Endothelial cell of umbilical vein (primary cell): ENCODE measurements around the gene SUCLG1. TPM values are rescaled to one million over a fixed set of nuclear protein-coding genes. Genes with fewer than 3 reads are reported as not detected.

ENCODE experiments used
- BruUV-seq: library from RNA; stranded (reverse); fragments of 400-500 nt; replicated peaks from 2 replicates; lab custom pipeline; 2021; lab: Mats Ljungman, UMichigan
- CTCF ChIA-PET: fragments of 300-600, 350-600 bp; sonication (Branson Sonifier 250); formaldehyde crosslinking; loops from one replicate; lab custom pipeline; 2021; ENCODE audit warnings: antibody characterized with exemption, inconsistent platforms; lab: Charles Lee
- POLR2A ChIA-PET: fragments of 300-600, 350-600 bp; sonication (Branson Sonifier 250); formaldehyde crosslinking; loops from one replicate; lab custom pipeline; 2021; ENCODE audit warnings: antibody characterized with exemption, inconsistent platforms; lab: Charles Lee
- DNase-seq: peaks from one replicate; pipeline ENCODE4 v3.0.0-alpha.2; 2011; ENCODE audit warnings: low read depth, low spot score
- FAIRE-seq: peaks from 2 replicates; lab custom pipeline; 2011; peaks lifted over from hg19 to GRCh38; lab: Jason Lieb, UNC
- H2AFZ ChIP-seq: 2 replicates; pipeline ENCODE4 v1.6.0; 2012; ENCODE audit warnings: low read depth, low read length, control low read depth, inconsistent platforms
- H3K27ac ChIP-seq: 2 replicates; pipeline ENCODE4 v1.5.1; 2011; ENCODE audit warnings: low read depth, mild to moderate bottlenecking, control low read depth, low read length, moderate library complexity; ENCODE audit not compliant: insufficient read depth
- H3K27me3 ChIP-seq, 2 experiments: 2 replicates each; pipeline versions ENCODE4 v1.6.0 to v1.6.1; 2011; ENCODE audit warnings: low read length in 2 of 2, mixed read lengths in 1 of 2; ENCODE audit not compliant: control insufficient read depth in 2 of 2, insufficient read depth in 2 of 2
- H3K36me3 ChIP-seq, 2 experiments: 2 replicates in 1 of 2; 3 replicates in 1 of 2; pipeline ENCODE4 v1.5.1; 2011; ENCODE audit warnings: low read length in 2 of 2, mild to moderate bottlenecking in 1 of 2, moderate library complexity in 1 of 2; ENCODE audit not compliant: control insufficient read depth in 2 of 2, insufficient read depth in 2 of 2; ENCODE audit errors: extremely low read depth in 1 of 2
- H3K4me1 ChIP-seq: 3 replicates; pipeline ENCODE4 v1.5.1; 2011; ENCODE audit warnings: mild to moderate bottlenecking, low read length; ENCODE audit not compliant: control insufficient read depth, insufficient read depth; ENCODE audit errors: extremely low read depth
- H3K4me2 ChIP-seq: 2 replicates; pipeline ENCODE4 v1.6.1; 2011; ENCODE audit warnings: low read length, control low read depth, mixed read lengths; ENCODE audit not compliant: insufficient read depth
- H3K4me3 ChIP-seq, 3 experiments: fragments of 200-600 bp in 1 of 3; sonication (generic), shearing (Covaris generic) in 1 of 3; replicated peaks in 1 of 3; 2 replicates each; pipeline ENCODE4 v1.5.1; 2011 to 2016; ENCODE audit warnings: control low read depth in 3 of 3, low read length in 3 of 3, mild to moderate bottlenecking in 2 of 3, inconsistent platforms in 1 of 3, low read depth in 1 of 3, moderate library complexity in 1 of 3; ENCODE audit not compliant: insufficient read depth in 1 of 3
- H3K79me2 ChIP-seq: 2 replicates; pipeline ENCODE4 v1.6.0; 2012; ENCODE audit warnings: low read length, inconsistent platforms; ENCODE audit not compliant: control insufficient read depth, insufficient read depth
- H3K9ac ChIP-seq: replicated peaks from 2 replicates; pipeline ENCODE3; 2011; ENCODE audit warnings: low read length, control low read depth; ENCODE audit not compliant: insufficient read depth; ENCODE audit errors: extremely low read depth
- H3K9me1 ChIP-seq: replicated peaks from 3 replicates; pipeline ENCODE4 v1.6.0; 2011; ENCODE audit warnings: mild to moderate bottlenecking, low read length; ENCODE audit not compliant: control insufficient read depth, insufficient read depth; ENCODE audit errors: extremely low read depth
- H3K9me3 ChIP-seq: replicated peaks from 2 replicates; pipeline ENCODE4 v1.5.1; 2012; ENCODE audit warnings: low read length, inconsistent platforms; ENCODE audit not compliant: control insufficient read depth, insufficient read depth
- H4K20me1 ChIP-seq: replicated peaks from 2 replicates; pipeline ENCODE3; 2011; ENCODE audit warnings: mild to moderate bottlenecking, low read length; ENCODE audit not compliant: control insufficient read depth, insufficient read depth; ENCODE audit errors: extremely low read depth
- CTCF ChIP-seq, 2 donors: IDR thresholded peaks; 1 replicate in 1 of 2; 2 replicates in 1 of 2; pipeline ENCODE4 v1.5.1; 2011; ENCODE audit warnings: low read length in 2 of 2, mild to moderate bottlenecking in 2 of 2, moderate library complexity in 2 of 2, control low read depth in 1 of 2, inconsistent platforms in 1 of 2, low read depth in 1 of 2; ENCODE audit not compliant: insufficient read depth in 1 of 2; ENCODE audit errors: extremely low read depth in 1 of 2
- EZH2 ChIP-seq: IDR thresholded peaks from 2 replicates; pipeline ENCODE4 v1.6.1; 2012; ENCODE audit warnings: borderline replicate concordance, low read depth, mild to moderate bottlenecking, moderate library complexity, low read length, inconsistent platforms; ENCODE audit not compliant: severe bottlenecking
- GATA2 ChIP-seq: IDR thresholded peaks from 2 replicates; pipeline ENCODE4 v1.7.0; 2011; ENCODE audit warnings: low read depth, mild to moderate bottlenecking, moderate library complexity, mixed read lengths, low read length; ENCODE audit not compliant: insufficient read length, insufficient read depth
- JUN ChIP-seq: IDR thresholded peaks from 2 replicates; pipeline ENCODE4 v1.6.1; 2011; ENCODE audit warnings: borderline replicate concordance, low read depth; ENCODE audit not compliant: insufficient read length, insufficient read depth
- POLR2A ChIP-seq: IDR thresholded peaks from 2 replicates; pipeline ENCODE4 v1.6.1; 2012; ENCODE audit warnings: low read depth, mild to moderate bottlenecking, control low read depth, low read length
- dilution Hi-C: fragments of 300-500 bp; cut with MboI; formaldehyde crosslinking; loops from one replicate; pipeline ENCODE4 v1.15.0; 2019; ENCODE audit warnings: low sequenced_read_pairs; ENCODE audit not compliant: extremely low pct_ligation_motif_present
- intact Hi-C: fragments of 100-400 bp; cut with micrococcal nuclease; formaldehyde crosslinking; loops from one replicate; pipeline ENCODE4 v1.10.0; 2022
- polyA plus RNA-seq, 4 experiments: library from polyadenylated mRNA; depleted of rRNA in 3 of 4; stranded (reverse) in 3 of 4; unstranded in 1 of 4; fragments of >200 nt; gene quantifications; 2 replicates each; pipeline versions ENCODE4 v1.2.1 to v1.2.3, GENCODE V29; 2011 to 2012; ENCODE audit warnings: missing spikeins in 1 of 4
- total RNA-seq: library from RNA; stranded (reverse); gene quantifications from 2 replicates; pipeline ENCODE4 v1.2.3, GENCODE V29; 2021
- TF ChIP-seq, protein P1 (sequence below): IDR thresholded peaks from 2 replicates; pipeline ENCODE4 v1.6.1; 2011; ENCODE audit not compliant: insufficient read depth, insufficient read length

Gene SUCLG1
- total and polyA plus RNA-seq, 2 donors (not counting 3 experiments of a cell fraction or from before 2014, with no cell fraction given) = 31.7 to 59.2 TPM

GRCh38 chr2:84496386-84496785 is 37.3 kb upstream of the SUCLG1 start:
- no peak for DNase-seq
- no peak overlapping the region for H3K27ac ChIP-seq
- H3K9me1 ChIP-seq = no peaks in the 10 kb centered on the region
- H2AFZ ChIP-seq = no peak overlapping the region
- FAIRE-seq = no peak
- no peaks in the 10 kb centered on the region for H3K36me3 ChIP-seq
- no peak overlapping the region for H3K4me3 ChIP-seq
- H3K4me1 ChIP-seq = peaks cover 21% of the 10 kb centered on the region
- no peak overlapping the region for H3K4me2 ChIP-seq
- no peaks in the 10 kb centered on the region for H3K79me2 ChIP-seq
- CTCF ChIA-PET = no interaction called here
- BruUV-seq = no TSS peak
- no peaks in the 10 kb centered on the region for H4K20me1 ChIP-seq
- dilution Hi-C loops = no loop called here
- no peaks in the 10 kb centered on the region for H3K27me3 ChIP-seq
- H3K9me3 ChIP-seq = no peaks in the 10 kb centered on the region
- TF ChIP-seq, protein P1, sequence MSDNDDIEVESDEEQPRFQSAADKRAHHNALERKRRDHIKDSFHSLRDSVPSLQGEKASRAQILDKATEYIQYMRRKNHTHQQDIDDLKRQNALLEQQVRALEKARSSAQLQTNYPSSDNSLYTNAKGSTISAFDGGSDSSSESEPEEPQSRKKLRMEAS = no peak
- no peak for TF ChIP-seq CTCF (IDR thresholded peaks at IDR 0.05; ENCODE audit: extremely low read depth in 1 of 2, insufficient read depth in 1 of 2, low read depth in 1 of 2, low read length in 2 of 2)
- TF ChIP-seq JUN = no peak
- H3K9ac ChIP-seq = no peak overlapping the region
- intact Hi-C loops = loop anchor here (5.0 to 10.0 kb wide), 2 partner anchors 371 to 798 kb away; no protein-coding TSS in a partner anchor
- POLR2A ChIA-PET = no interaction called here

GRCh38 chr2:84495539-84496146 is 36.6 kb upstream of the SUCLG1 start:
- FAIRE-seq (peak; percentile 50), DNase-seq (peak; percentile 80)
- Histone ChIP-seq H3K79me2 (no peaks in the 10 kb centered on the region), H3K4me1 (peaks cover 21% of the 10 kb centered on the region), H3K36me3 (no peaks in the 10 kb centered on the region), H3K4me2 (no peak overlapping the region), H4K20me1 (no peaks in the 10 kb centered on the region), H3K27me3 (no peaks in the 10 kb centered on the region), H2AFZ (no peak overlapping the region), H3K4me3 (no peak overlapping the region), H3K9me3 (no peaks in the 10 kb centered on the region), H3K27ac (peak overlapping the region; percentile 99), H3K9me1 (no peaks in the 10 kb centered on the region), H3K9ac (no peak overlapping the region)
- ChIA-PET POLR2A (no interaction called here), CTCF (interaction anchor here (1.0 to 2.7 kb wide), 2 partner anchors 386 to 431 kb away, joined by 3 to 13 read pairs; no protein-coding TSS in a partner anchor)
- BruUV-seq = no TSS peak
- dilution Hi-C loops (no loop called here), intact Hi-C loops (loop anchor here (1.0 to 10.0 kb wide), 5 partner anchors 136 to 799 kb away; no protein-coding TSS in a partner anchor)
- TF ChIP-seq EZH2 = no peak
- no peak for TF ChIP-seq POLR2A
- peak; percentile 38 to 44 for TF ChIP-seq CTCF (IDR thresholded peaks at IDR 0.05; ENCODE audit: extremely low read depth in 1 of 2, insufficient read depth in 1 of 2, low read depth in 1 of 2, low read length in 2 of 2)
- TF ChIP-seq JUN = no peak
- TF ChIP-seq GATA2 = no peak
- TF ChIP-seq, protein P1 = no peak
